EL (cell line): ENCODE results near the gene DLX4.

Experiments
- DNase-seq: peaks from one replicate; pipeline ENCODE4 v3.0.0-alpha.2; 2016

DLX4 gene

GRCh38 chr17:49990331-49990730 is 21.3 kb downstream of the DLX4 start:
- no peak for DNase-seq

GRCh38 chr17:49990921-49991320 is 21.9 kb downstream of the DLX4 start:
- DNase-seq: no peak

DNA sequence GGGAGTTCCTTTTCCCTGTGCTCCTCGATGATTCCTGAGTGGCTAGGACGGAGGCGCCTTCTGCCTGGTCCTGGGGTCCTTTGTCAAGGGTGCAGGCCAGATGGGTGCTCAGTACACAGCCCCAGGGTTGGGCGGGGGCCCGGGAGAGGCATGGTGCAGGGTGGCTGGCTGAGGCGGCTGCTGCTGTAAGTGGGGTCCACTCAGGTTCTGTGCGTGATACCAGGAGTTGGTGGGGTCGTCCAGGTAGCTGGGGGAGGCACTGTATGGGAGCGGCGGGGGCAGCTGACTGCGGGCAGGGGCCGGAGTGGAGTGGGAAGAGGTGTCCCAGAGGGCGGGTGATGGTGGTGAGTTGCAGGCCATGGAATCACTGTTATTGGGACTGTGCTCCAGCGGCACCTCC is 22.4 kb downstream of the DLX4 start:
- no peak for DNase-seq

DNA sequence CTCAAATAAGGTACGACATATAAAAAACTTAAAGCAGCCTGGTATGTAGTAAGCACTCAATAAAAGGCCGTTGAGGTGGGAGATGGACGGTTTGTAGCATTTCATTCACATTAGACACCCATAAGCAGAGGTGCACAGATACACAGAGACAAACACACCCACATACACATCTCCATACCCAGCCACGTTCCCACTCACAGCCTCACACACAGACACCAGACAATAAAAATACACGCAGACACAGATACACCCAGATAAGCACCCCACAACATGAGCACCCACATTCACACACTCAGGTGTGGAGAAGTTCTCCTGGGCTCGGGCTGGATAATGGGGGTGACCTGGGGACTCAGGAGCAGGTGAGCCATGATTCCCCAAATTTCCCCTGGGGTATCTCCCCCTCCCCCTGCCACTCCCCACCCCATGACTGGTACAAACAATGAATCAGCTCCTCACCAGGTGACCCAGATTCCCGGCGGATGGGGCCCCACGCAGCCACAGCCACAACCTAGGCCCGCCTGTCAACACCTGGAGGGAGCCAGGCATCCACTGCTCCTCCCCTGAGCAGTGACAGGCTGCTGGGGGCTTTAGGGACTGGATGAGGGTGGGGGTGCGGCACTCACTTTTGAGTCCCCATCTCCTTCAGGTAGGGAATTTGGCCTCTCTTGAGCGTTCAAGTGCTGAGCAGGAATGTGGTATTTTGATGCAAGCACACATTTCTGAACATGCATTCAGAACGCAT is 23.4 kb downstream of the DLX4 start:
- no peak for DNase-seq

GRCh38 chr17:49992933-49993422 is 24.0 kb downstream of the DLX4 start:
- DNase-seq: no peak

DNA sequence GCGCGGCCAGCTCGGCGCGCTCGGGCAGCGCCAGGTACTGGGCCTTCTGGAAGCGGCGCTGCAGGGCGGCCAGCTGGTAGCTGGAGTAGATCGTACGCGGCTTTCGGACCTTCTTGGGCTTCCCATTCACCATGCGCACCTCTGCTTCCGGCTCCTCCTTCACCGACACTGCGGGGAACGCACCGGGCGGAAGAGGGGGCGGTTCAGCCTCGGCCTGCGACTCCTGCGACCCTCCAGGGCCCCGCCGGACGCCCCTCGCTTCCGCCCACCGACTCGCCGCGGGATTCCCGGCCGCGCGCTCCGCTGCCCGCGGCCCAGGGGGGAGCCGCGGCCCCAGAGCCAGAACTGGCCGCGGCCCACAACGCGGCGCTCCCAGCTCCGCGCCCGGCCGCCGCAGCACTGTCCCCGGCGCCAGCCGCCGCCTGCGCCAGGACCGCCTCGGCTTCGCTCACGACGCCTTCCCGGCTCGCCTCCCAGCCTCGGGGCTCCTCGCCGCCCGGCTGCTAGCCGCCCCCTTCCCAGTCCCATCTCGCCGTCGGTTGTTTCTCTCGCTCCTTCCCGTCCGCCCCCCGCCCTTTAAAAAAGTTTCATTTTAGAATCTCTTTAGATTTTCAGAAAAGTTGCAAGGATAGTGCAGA is 24.6 kb downstream of the DLX4 start:
- no peak for DNase-seq

- no peak for DNase-seq
Measured at GRCh38 chr17:49994085-49995054, 25.4 kb downstream of the DLX4 start.

GRCh38 chr17:49995055-49995738 is 26.2 kb downstream of the DLX4 start, which contains the start of gene DLX3:
Gene DLX3, minus strand, starts transcription at chr17:49995224. Its CDS starts 226 bp downstream, at chr17:49994998.
- DNase-seq: peak; percentile 76

DNA sequence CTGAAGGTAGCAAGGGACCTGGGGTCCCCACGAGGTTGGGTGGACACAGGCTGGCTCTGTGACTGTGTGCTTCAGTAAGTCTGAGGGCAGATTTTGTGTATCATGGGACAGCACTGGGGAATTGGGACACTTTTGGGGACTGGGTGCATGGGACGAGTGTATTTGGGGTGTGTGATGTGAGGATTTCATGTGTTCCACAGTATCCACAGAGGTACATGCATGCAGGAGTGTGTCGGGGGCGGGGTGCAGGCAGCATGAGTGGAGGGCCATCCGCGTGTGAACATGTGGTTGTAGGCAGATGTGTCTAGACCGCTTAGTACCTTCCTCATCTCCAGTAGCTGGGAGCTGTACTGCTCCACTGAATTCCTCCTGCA is 27.1 kb downstream of the DLX4 start:
- no peak for DNase-seq

DNA sequence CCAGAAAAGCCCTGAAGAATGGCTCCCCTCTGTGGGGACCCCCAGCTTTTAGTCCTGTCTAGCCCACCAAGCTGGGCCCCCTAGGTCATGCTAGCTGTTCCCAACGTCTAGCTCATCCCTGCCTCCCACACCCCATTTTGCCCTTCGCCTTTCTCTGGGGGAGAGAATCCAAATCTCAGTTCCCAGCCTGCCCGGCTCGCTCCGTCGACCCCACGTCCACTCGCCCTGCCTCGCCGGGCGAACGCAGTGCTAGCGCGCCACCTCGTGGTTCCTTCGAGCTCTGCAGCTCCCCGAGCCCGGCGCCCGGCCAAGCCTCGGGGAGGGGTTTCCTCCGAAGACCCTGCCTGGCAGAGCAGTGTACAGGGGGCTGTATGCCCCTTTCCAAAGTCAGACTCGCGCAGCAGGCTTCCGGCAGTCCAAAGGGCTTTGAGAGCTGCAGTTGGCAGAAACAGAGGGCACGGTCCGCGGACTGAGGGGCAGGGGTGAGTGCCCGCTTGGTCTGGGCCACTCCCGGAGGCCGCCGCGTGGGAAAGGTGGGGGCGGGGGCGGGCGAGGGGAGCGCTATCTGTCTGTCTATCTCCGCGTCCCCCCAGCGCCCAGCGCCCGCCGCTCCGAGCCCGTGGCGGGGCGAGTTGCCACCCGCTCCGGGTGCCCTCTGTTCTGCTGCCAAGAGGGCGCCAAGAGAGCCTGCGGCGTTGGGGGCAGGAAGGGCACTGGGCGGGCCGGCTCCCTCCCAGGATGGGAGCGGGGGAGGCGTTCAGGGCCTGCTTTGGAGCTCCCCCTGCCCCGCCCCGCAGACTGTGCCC is 27.7 kb downstream of the DLX4 start:
- DNase-seq: peak; percentile 40

GRCh38 chr17:49997301-49997650 is 28.3 kb downstream of the DLX4 start:
- DNase-seq: no peak

DNA sequence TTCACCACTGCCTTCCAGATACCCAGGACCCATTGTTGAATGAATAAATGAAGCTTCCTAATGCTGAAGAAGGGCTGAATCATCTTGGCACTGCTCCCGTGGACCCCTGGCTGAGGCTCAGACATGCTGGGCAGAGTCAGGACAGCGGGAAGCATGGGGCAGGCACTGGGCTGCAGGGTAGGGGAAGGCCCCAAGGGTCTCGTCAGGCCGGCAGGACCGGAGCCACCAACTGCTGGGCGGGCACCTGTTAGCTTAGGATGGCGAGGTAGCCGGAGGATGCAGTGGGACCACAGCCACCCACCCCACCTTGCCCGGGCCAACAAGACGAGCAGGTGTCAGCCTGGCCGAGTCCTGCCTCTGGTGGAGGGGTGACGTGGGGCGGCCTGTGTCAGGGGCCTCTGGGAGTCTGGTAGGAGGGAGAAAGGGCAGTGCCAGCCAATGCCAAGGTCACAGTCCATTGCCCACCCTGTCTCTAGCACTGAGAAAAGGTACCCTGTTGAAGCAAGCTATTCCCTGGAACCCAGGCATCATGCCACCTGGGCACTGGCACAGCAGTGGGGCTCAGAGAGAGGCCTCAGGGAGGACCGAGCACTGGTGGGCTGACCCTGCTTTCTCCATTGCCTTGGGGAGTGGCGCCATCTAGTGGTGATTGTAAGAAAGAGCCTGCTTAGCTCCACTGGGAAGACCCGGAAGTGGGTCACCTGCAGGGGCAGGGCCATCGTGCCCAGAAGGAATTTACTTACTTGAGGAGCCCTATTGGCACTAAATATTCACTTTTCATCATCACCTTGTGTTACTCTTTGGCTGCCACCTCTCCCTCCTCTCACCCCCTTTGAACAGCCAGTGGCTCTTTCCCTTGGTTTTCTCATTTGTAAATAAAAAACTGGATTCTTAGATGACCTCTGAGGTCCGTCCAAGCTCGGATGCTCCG is 29.0 kb downstream of the DLX4 start:
- DNase-seq: peak; percentile 87

DNA sequence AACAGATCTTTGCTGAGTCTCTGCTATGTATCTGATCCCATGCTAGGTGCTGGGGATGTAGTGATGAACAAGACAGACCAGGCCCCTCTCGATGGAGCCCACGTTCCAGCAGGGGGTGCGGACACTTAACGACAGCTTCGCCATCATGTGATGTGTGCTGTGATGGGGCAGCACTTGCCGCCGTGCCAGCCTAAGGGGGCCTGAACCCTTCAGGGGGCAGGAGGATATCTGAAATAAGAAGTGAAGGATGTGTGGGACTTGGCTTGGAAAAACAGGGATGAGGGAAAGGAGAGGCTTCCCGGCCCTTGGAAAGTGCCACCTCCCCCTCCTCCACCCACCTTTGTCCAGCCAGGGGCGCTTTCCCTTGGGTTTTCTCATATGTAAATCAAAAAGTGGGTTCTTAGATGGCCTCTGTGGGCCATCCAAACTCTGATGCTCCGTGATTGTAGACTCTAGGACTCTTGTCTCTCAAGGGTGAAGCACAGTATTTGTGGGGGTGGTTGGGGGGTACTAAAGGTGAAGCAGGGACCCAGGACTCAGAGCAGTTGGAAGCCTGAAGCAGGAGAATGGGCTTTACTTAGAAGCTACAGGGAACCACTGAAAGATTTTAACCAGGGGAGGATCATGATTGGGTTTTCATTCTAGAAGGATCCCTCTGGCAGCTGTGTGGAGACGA is 30.0 kb downstream of the DLX4 start:
- DNase-seq: no peak

GRCh38 chr17:50003911-50004310 is 34.9 kb downstream of the DLX4 start:
- no peak for DNase-seq

DNA sequence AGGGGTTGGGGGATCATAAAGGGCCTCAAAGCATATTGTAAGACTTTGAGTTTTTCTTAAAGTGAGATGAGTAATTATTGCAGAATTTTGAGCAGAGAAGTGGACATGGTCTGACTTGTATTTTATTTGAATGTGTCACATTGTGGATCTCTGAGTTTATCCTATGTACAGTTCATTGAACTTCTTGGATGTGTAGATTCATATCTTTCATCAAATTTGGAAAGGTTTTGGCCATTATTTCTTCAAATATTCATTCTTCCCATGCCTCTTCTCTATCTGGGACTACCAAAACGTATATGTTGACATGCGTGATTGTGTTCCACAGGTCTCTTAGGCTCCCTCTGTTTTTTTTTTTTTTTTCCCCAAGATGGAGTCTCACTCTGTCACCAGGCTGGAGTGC is 40.3 kb downstream of the DLX4 start:
- no peak for DNase-seq

GRCh38 chr17:50013079-50013478 is 44.1 kb downstream of the DLX4 start:
- no peak for DNase-seq

- DNase-seq: no peak
Measured at GRCh38 chr17:50014471-50015088, 45.6 kb downstream of the DLX4 start.

GRCh38 chr17:50015146-50015545 is 46.2 kb downstream of the DLX4 start:
- DNase-seq: no peak

DNA sequence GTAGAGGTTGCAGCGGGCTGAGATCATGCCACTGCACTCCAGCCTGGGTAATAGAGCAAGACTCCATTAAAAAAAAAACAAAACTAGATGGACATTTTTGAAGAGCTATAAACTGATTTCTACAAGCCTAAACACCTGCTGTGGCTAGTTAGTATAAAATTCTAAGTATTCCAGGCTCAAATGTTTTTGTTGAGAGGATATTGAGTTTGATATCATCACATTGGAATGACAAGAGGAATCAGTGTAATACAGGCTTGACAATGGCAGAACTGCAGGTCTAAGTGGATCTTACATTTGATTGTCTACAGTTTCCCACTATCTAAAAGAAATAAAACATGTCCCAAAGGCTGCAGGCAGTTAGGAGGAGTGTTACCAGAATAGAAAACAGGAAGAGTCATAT is 49.9 kb downstream of the DLX4 start:
- DNase-seq: peak; percentile 25
